Cardiac fibroblast (primary cell): ENCODE data around the gene CPNE5.

Experiments
- DNase-seq, 2 donors: peaks; one replicate each; pipeline versions ENCODE4 v3.0.0 to v3.0.0-alpha.2; 2010; ENCODE audit warnings: low read depth in 2 of 2
- H3K4me3 ChIP-seq, 2 donors: replicated peaks in 1 of 2; 1 replicate in 1 of 2; 2 replicates in 1 of 2; pipeline ENCODE4 v1.5.1; 2011; ENCODE audit warnings: low read depth in 2 of 2, low read length in 2 of 2, mild to moderate bottlenecking in 2 of 2, moderate library complexity in 1 of 2
- CTCF ChIP-seq: IDR thresholded peaks from one replicate; pipeline ENCODE4 v1.5.1; 2011; ENCODE audit warnings: low read depth, mild to moderate bottlenecking, low read length, inconsistent platforms

Gene CPNE5

GRCh38 chr6:36850021-36850420 is 10.8 kb upstream of the CPNE5 start:
- DNase-seq, result no peak
- no peak overlapping the region for H3K4me3 ChIP-seq
- TF ChIP-seq CTCF, result no peak

- no peak for TF ChIP-seq CTCF
- DNase-seq, result peak in 1 of 2 donors; percentile 60
- H3K4me3 ChIP-seq, result no peak overlapping the region
Observed at GRCh38 chr6:36848658-36849441, 9.6 kb upstream of the CPNE5 start.

- DNase-seq, result no peak
- TF ChIP-seq CTCF, result no peak
- H3K4me3 ChIP-seq, result no peak overlapping the region
Observed at GRCh38 chr6:36847991-36848390, 8.7 kb upstream of the CPNE5 start.

- H3K4me3 ChIP-seq, result no peak overlapping the region
- TF ChIP-seq CTCF, result no peak
- DNase-seq, result no peak
Observed at GRCh38 chr6:36847152-36847551, 7.9 kb upstream of the CPNE5 start.

- no peak for DNase-seq
- TF ChIP-seq CTCF, result no peak
Observed at GRCh38 chr6:36845233-36845632, 6.0 kb upstream of the CPNE5 start.

GRCh38 chr6:36844232-36845170 is 5.3 kb upstream of the CPNE5 start:
- no peak overlapping the region for H3K4me3 ChIP-seq
- TF ChIP-seq CTCF, result no peak
- no peak for DNase-seq

More at GRCh38 chr6:36845233-36845632, 6.0 kb upstream of the CPNE5 start:
- H3K4me3 ChIP-seq, result no peak overlapping the region
